SHP77 treated with DMSO at 0.1 percent for 48 hours (cell line): ENCODE measurements around the gene CACNA1E.
"Not testable (repeated sequence)": the region's sequence is repeated elsewhere in the genome, so short reads cannot be mapped to it uniquely, and the experiment has no call there.

Source experiments
- DNase-seq: peaks from one replicate; lab custom pipeline; 2025; lab: John Stamatoyannopoulos, UW

The CACNA1E gene

GRCh38 chr1:181813266-181813665 lies 329.9 kb downstream of the CACNA1E start:
- no peak for DNase-seq

- no peak for DNase-seq
Measured at GRCh38 chr1:181816608-181817007, 333.3 kb downstream of the CACNA1E start.

- no peak for DNase-seq
Measured at GRCh38 chr1:181817091-181817490, 333.8 kb downstream of the CACNA1E start.

GRCh38 chr1:181818459-181818858 lies 335.1 kb downstream of the CACNA1E start:
- DNase-seq: no peak

GRCh38 chr1:181818943-181819342 lies 335.6 kb downstream of the CACNA1E start:
- no peak for DNase-seq

- no peak for DNase-seq
Measured at GRCh38 chr1:181821701-181822100, 338.4 kb downstream of the CACNA1E start.

- DNase-seq: not testable (repeated sequence)
Measured at GRCh38 chr1:181832173-181832880, 349.0 kb downstream of the CACNA1E start.

- DNase-seq: no peak
Measured at GRCh38 chr1:181846001-181846645, 362.8 kb downstream of the CACNA1E start.

- DNase-seq: no peak
Measured at GRCh38 chr1:181846681-181847080, 363.4 kb downstream of the CACNA1E start.

GRCh38 chr1:181849071-181849470 lies 365.8 kb downstream of the CACNA1E start:
- DNase-seq: no peak

- DNase-seq: not testable (repeated sequence)
Measured at GRCh38 chr1:181854212-181854611, 370.9 kb downstream of the CACNA1E start.

- DNase-seq: no peak
Measured at GRCh38 chr1:181855380-181855779, 372.1 kb downstream of the CACNA1E start.
